Kidney epithelial cell (primary cell): ENCODE results near the gene ALDH8A1. TPM values are rescaled to one million over a fixed set of nuclear protein-coding genes. Genes with fewer than 3 reads are reported as not detected.

Experiments used
- DNase-seq: peaks from one replicate; pipeline ENCODE4 v3.0.0-alpha.2; 2010; ENCODE audit warnings: low read depth
- H3K27me3 ChIP-seq: 2 replicates; pipeline ENCODE4 v1.6.0; 2011; ENCODE audit warnings: low read length; ENCODE audit not compliant: control insufficient read depth, insufficient read depth
- H3K36me3 ChIP-seq: 2 replicates; pipeline ENCODE4 v1.5.1; 2011; ENCODE audit warnings: low read length; ENCODE audit not compliant: control insufficient read depth, insufficient read depth
- H3K4me3 ChIP-seq: 2 replicates; pipeline ENCODE4 v1.5.1; 2011; ENCODE audit warnings: low read depth, mild to moderate bottlenecking, control low read depth, low read length
- total RNA-seq: library from RNA; depleted of rRNA; stranded (reverse); fragments of >200 nt; gene quantifications from 2 replicates; pipeline ENCODE4 v1.2.3, GENCODE V29; 2015
- TF ChIP-seq, protein P1 (sequence below): IDR thresholded peaks from 2 replicates; pipeline ENCODE4 v1.5.1; 2011; ENCODE audit warnings: mild to moderate bottlenecking, moderate library complexity, low read length, control low read depth, inconsistent platforms; ENCODE audit not compliant: insufficient read depth, poor library complexity, severe bottlenecking

Gene ALDH8A1
- total RNA-seq, 1 donor from 2014 or later = 0.46 TPM

DNA sequence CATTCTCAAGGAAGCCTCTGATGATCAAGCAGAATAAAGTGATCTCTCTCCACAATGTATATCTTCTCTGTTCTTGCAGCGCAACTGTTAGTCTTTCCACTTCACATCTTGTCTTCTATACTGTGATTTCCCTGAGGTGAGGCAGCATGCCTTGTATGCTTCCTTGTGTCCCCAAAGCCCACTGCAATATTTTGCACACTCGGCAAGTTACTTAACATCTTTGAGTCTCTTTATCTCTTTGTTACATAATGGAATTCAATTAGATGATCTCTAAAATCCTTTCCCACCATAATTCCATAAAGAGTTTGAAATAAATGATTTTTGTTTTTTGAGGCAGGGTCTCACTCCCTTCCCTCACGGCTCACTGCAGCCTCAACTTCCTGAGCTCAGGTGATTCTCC is 40.4 kb upstream of the ALDH8A1 start:
- TF ChIP-seq, protein P1, sequence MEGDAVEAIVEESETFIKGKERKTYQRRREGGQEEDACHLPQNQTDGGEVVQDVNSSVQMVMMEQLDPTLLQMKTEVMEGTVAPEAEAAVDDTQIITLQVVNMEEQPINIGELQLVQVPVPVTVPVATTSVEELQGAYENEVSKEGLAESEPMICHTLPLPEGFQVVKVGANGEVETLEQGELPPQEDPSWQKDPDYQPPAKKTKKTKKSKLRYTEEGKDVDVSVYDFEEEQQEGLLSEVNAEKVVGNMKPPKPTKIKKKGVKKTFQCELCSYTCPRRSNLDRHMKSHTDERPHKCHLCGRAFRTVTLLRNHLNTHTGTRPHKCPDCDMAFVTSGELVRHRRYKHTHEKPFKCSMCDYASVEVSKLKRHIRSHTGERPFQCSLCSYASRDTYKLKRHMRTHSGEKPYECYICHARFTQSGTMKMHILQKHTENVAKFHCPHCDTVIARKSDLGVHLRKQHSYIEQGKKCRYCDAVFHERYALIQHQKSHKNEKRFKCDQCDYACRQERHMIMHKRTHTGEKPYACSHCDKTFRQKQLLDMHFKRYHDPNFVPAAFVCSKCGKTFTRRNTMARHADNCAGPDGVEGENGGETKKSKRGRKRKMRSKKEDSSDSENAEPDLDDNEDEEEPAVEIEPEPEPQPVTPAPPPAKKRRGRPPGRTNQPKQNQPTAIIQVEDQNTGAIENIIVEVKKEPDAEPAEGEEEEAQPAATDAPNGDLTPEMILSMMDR = no peak
- H3K4me3 ChIP-seq = no peak overlapping the region
- DNase-seq = no peak
- H3K27me3 ChIP-seq = no peaks in the 10 kb centered on the region
- no peaks in the 10 kb centered on the region for H3K36me3 ChIP-seq

DNA sequence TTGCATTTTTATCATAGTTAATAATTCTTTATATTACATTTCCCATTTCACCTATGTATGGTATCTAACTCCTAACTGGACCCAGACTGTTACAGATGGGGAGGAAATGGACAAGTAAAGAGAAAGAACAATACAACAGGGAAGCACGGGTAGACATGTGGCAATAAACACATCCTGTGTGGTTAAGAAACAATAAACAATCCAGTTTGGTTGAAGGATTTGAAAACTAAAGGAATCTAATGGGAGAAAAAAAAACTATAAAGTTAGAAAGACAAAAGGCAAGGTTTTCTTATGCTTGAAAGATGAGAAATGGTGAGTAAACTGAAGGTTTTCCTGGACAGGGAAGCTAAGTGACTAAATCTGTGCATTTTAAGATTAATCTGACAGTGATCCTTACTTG is 34.9 kb upstream of the ALDH8A1 start:
- no peak for DNase-seq
- no peaks in the 10 kb centered on the region for H3K36me3 ChIP-seq
- TF ChIP-seq, protein P1 = no peak
- no peak overlapping the region for H3K4me3 ChIP-seq
- no peaks in the 10 kb centered on the region for H3K27me3 ChIP-seq

DNA sequence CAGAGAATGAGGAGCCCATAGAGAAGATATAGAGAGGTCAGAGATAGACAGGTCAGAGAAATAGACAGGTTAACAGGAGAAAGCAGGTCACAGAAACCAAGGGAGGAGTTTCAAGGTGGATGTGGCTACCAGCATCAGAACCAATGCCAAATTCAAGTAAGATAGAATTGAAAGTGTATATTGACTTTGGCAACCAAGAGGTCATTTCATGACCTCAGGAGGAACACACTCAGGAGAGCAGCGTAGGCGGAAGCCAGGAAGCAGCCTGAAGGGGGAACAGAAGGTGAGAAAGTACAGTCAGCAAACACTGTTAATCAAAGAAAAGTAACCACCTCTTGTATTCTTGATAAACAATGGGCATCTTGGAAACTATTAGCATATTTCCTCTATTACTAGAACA is 33.9 kb upstream of the ALDH8A1 start:
- Histone ChIP-seq H3K27me3 (no peaks in the 10 kb centered on the region), H3K4me3 (no peak overlapping the region), H3K36me3 (no peaks in the 10 kb centered on the region)
- no peak for DNase-seq
- TF ChIP-seq, protein P1 = no peak

DNA sequence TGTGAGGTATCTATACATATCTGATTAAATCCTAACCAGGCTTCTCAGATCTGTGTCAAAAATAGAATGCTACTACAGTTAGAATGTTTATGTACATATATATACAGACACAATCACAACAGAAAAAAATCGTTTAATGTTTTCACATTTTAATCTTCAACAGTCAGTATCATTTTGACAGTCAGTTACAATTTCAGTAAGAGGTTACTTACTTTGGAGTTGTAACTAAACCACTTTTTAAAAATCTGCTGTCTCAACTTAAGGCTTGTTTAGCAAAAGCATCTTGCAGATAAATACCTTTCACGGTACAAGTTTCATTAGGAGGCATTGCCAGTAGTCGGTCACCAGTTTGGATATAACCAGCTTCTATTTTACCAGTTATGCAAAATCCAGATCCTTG is 32.3 kb upstream of the ALDH8A1 start:
- H3K4me3 ChIP-seq = no peak overlapping the region
- DNase-seq = no peak
- no peaks in the 10 kb centered on the region for H3K36me3 ChIP-seq
- H3K27me3 ChIP-seq = no peaks in the 10 kb centered on the region
- TF ChIP-seq, protein P1 = no peak

DNA sequence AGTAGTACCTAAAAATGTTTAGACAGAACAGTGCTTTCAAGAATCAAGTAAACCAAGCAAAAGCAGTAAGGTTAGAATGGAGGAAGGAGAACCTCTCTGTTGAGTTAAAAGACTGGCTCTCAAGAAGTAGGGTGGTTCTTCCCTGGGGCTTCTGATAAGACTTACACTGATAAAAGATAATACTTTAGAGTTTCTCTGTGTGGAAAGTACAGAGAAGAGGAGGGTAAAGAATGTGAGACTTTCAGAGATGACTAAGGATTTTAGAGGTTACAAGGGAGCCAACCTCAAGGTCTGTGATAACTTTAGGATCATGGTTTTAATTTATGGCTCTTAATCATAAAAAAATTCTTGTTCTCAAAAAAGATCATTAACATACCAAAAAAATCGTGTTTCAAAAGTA is 30.9 kb upstream of the ALDH8A1 start:
- DNase-seq = no peak
- Histone ChIP-seq H3K4me3 (no peak overlapping the region), H3K27me3 (no peaks in the 10 kb centered on the region), H3K36me3 (no peaks in the 10 kb centered on the region)
- TF ChIP-seq, protein P1 = no peak

DNA sequence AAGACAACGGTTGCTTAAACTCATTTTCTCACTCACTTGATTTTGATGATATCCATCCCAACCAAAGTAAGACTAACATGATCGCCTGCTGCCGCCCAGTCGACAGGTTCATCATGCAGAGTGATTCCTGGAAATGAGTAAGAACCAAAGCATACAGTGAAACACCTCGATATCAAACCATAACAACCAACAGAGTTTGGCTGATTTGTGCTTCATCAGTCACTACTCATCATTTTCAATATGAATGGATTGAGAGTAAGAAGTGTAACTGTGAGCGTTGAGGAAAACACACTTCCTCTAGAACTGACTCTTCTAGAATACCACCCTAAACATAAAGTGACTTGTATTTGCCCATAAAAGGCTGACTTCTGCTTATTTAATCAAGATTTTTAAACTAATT is 29.2 kb upstream of the ALDH8A1 start:
- no peak for DNase-seq
- Histone ChIP-seq H3K36me3 (no peaks in the 10 kb centered on the region), H3K27me3 (no peaks in the 10 kb centered on the region), H3K4me3 (no peak overlapping the region)
- TF ChIP-seq, protein P1 = no peak
